Heart left ventricle (tissue), 16 donors: ENCODE data around the gene ZNF185. TPM values are rescaled to one million over a fixed set of nuclear protein-coding genes. Genes with fewer than 3 reads are reported as not detected.
A peak's percentile ranks its signal among the peaks of the same experiment; 100 is the strongest.

ENCODE experiments used
- ATAC-seq, 4 donors: fragments of 200-7000 bp; cut with Tn5 transposase; one replicate each; pipeline ENCODE4 v1.9.1; 2020 to 2022; ENCODE audit warnings: moderate library complexity in 4 of 4, mild to moderate bottlenecking in 3 of 4, moderate number of reproducible peaks in 1 of 4
- DNase-seq, 5 donors: peaks; one replicate each; pipeline ENCODE4 v3.0.0-alpha.2; 2020
- H3K27ac ChIP-seq, 12 donors: fragments of 200-600 bp; sonication (generic) in 4 of 12; one replicate each; pipeline versions ENCODE4 v1.5.0 to v1.8.0; 2016 to 2022; ENCODE audit warnings: mild to moderate bottlenecking in 2 of 12
- H3K27me3 ChIP-seq, 9 donors: fragments of 200-600 bp; sonication (generic) in 2 of 9; one replicate each; pipeline versions ENCODE4 v1.5.1 to v1.8.0; 2016 to 2022; ENCODE audit warnings: mild to moderate bottlenecking in 3 of 9
- H3K36me3 ChIP-seq, 9 donors: fragments of 200-600 bp; sonication (generic) in 2 of 9; one replicate each; pipeline versions ENCODE4 v1.5.0 to v1.8.0; 2018 to 2022; ENCODE audit warnings: mild to moderate bottlenecking in 2 of 9
- H3K4me1 ChIP-seq, 12 donors: fragments of 200-600 bp; sonication (generic) in 4 of 12; one replicate each; pipeline versions ENCODE4 v1.5.0 to v1.8.0; 2016 to 2022; ENCODE audit warnings: mild to moderate bottlenecking in 3 of 12
- H3K4me3 ChIP-seq, 12 donors: fragments of 200-600 bp; sonication (generic) in 4 of 12; one replicate each; pipeline versions ENCODE4 v1.5.0 to v1.8.0; 2017 to 2022; ENCODE audit warnings: mild to moderate bottlenecking in 9 of 12, moderate library complexity in 4 of 12
- H3K9me3 ChIP-seq, 12 donors: fragments of 200-600 bp; sonication (generic) in 4 of 12; one replicate each; pipeline versions ENCODE4 v1.5.0 to v1.8.0; 2016 to 2022; ENCODE audit warnings: mild to moderate bottlenecking in 1 of 12
- POLR2A ChIP-seq, 2 donors: fragments of 450-650 bp; IDR thresholded peaks; one replicate each; pipeline ENCODE4 v1.6.1; 2017; ENCODE audit warnings: antibody characterized with exemption in 2 of 2, mild to moderate bottlenecking in 2 of 2, moderate library complexity in 2 of 2
- WGBS, 4 donors: extraction: QIAGEN DNeasy Blood & Tissue Kit in 2 of 4; methylation state at CpG; one replicate each; pipeline versions ENCODE4 v1.1.5 to v1.1.7; 2013 to 2018; 5-methylcytosine and 5-hydroxymethylcytosine counted together
- intact Hi-C, 10 donors: fragments of 100-400 bp; cut with DNase I; formaldehyde crosslinking; loops; one replicate each; pipeline versions ENCODE4 v1.11.1 to v1.14.2; 2022
- polyA plus RNA-seq, 2 donors: library from polyadenylated mRNA; stranded (reverse); fragments of 200-250 nt; gene quantifications; one replicate each; pipeline ENCODE4 v1.2.3, GENCODE V29; 2013
- total RNA-seq, 9 donors: library from RNA; depleted of rRNA in 2 of 9; stranded (reverse); fragments of >200 nt in 2 of 9; fragmentation: NEBNext Ultra II Directional in 3 of 9; extraction: Animal tissue kit (Norgen Biotek cat#: 25700) in 3 of 9; gene quantifications; one replicate each; pipeline versions ENCODE4 v1.1.0 to v1.2.4, GENCODE V29; 2016 to 2023
- TF ChIP-seq, protein P1 (sequence below), 12 donors: fragments of 200-600 bp; sonication (generic) in 4 of 12; IDR thresholded peaks; one replicate each; pipeline versions ENCODE4 v1.5.0 to v1.8.0; 2018 to 2022; ENCODE audit warnings: antibody characterized with exemption in 12 of 12, mild to moderate bottlenecking in 5 of 12
- donor health status: ischemic (EF 13 %, LVEDD 7.1; RV severe dilation, severe dysfunction).
- donor health status: healthy with polysubstance abuse.
- donor health status: DM: no; HTN: yes; CAD: no.
- donor health status: DM: no; HTN: no; CAD: no.
- donor health status: ischemic (EF 25% LVEDD 6.9; RV normal size, moderate dysfunction).
- donor health status: ischemic (EF 25% LVEDD 5.7; RV mildly dilated, moderate dysfunction).
- donor health status: healthy.
- donor health status: DM: yes; HTN: yes; CAD: no.
- donor health status: ischemic (EF 35%, LVEDD 5.7; RV mildly dilated, moderate dysfunction).
- donor health status: nonischemic (EF 11% LVEDD 7.7; RV severe dilation, severe dysfunction).
- donor health status: DM: yes; HTN: yes; CAD: no.
- donor health status: PGD.
- donor health status: ischemic (EF 29% LVEDD 5.4; RV normal size, mild dysfunction).
- donor health status: nonischemic (EF 23%, LVEDD 6.1; RV moderate dilation, normal function).

ZNF185 gene
- total and polyA plus RNA-seq, 11 donors = 0.42 to 7.4 (median 1.8) TPM

DNA sequence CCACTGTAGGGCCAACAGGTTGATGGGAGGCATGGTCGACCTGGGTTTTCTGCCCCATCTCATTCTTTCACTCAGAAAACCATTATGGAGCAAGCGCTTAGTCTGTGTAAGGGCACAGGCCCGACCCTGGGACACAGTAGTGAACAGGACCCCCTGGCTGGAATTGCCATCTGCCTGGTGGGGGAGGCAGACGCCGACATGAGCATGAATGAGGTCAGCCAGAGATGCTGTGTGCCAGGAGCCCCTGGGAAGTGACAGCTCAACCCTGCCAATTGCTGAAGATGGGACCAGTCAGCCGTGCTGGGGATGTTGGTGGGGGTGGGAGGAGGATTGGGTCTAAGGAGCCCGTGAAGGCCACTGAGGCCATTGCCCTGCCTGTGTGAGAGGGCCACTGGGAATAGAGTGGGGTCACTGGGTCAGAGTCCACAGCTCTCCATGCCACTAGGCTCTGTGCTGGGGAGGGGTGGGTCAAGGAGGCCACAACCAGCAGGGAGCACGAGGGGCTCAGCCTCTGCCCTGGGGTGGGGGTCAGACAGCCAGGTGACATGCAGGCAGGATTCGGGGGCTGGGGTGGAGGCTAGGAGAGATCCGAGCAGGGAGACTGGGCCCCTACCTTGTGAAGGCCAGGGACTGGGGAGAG is 31.0 kb downstream of the ZNF185 start:
- Histone ChIP-seq H3K27me3 (peaks cover 0 to 17% (median 0%) of the 10 kb centered on the region in 9 donors), H3K4me3 (no peak overlapping the region), H3K4me1 (no peaks in the 10 kb centered on the region), H3K36me3 (no peaks in the 10 kb centered on the region), H3K9me3 (no peaks in the 10 kb centered on the region), H3K27ac (no peak overlapping the region)
- no peak for TF ChIP-seq POLR2A (IDR thresholded peaks at IDR 0.05)
- TF ChIP-seq, protein P1, sequence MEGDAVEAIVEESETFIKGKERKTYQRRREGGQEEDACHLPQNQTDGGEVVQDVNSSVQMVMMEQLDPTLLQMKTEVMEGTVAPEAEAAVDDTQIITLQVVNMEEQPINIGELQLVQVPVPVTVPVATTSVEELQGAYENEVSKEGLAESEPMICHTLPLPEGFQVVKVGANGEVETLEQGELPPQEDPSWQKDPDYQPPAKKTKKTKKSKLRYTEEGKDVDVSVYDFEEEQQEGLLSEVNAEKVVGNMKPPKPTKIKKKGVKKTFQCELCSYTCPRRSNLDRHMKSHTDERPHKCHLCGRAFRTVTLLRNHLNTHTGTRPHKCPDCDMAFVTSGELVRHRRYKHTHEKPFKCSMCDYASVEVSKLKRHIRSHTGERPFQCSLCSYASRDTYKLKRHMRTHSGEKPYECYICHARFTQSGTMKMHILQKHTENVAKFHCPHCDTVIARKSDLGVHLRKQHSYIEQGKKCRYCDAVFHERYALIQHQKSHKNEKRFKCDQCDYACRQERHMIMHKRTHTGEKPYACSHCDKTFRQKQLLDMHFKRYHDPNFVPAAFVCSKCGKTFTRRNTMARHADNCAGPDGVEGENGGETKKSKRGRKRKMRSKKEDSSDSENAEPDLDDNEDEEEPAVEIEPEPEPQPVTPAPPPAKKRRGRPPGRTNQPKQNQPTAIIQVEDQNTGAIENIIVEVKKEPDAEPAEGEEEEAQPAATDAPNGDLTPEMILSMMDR (IDR thresholded peaks at IDR 0.05) = no peak
- ATAC-seq (no peak), DNase-seq (peak in 1 of 5 donors; percentile 1)
- intact Hi-C loops = no loop called here
- WGBS, 4 donors = 72 to 89% (median 82%) methylated on average over 7 to 10 of the region's 10 CpGs

DNA sequence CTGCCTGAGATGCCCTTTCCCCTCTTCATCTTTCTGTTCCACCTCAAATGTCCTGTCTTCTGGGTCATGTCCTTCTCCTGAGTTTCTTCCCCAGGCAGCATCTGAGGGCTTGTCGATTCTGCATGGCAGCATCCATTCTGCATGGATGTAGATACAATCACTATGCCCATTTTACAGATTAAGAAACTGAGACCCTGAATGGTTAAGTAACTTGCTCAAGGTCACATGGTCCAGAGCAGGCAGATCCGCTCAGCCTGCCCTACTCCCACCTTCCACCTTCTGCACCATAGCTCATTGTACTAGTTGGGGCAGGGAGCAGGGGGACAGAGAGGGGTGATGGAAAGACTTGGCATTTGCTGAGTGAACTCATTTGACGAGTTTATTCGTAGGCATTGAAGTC is 32.0 kb downstream of the ZNF185 start:
- H3K4me3 ChIP-seq = no peak overlapping the region
- no peak overlapping the region for H3K27ac ChIP-seq
- no peak for DNase-seq
- no peaks in the 10 kb centered on the region for H3K9me3 ChIP-seq
- no peaks in the 10 kb centered on the region for H3K36me3 ChIP-seq
- 69 to 90% (median 79%) methylated on average over 4 of the region's 4 CpGs for WGBS, 4 donors
- no peaks in the 10 kb centered on the region for H3K4me1 ChIP-seq
- ATAC-seq = no peak
- H3K27me3 ChIP-seq = peaks cover 0 to 20% (median 0%) of the 10 kb centered on the region in 9 donors
- intact Hi-C loops = no loop called here
- no peak for TF ChIP-seq POLR2A (IDR thresholded peaks at IDR 0.05)
- TF ChIP-seq, protein P1 (IDR thresholded peaks at IDR 0.05) = no peak

DNA sequence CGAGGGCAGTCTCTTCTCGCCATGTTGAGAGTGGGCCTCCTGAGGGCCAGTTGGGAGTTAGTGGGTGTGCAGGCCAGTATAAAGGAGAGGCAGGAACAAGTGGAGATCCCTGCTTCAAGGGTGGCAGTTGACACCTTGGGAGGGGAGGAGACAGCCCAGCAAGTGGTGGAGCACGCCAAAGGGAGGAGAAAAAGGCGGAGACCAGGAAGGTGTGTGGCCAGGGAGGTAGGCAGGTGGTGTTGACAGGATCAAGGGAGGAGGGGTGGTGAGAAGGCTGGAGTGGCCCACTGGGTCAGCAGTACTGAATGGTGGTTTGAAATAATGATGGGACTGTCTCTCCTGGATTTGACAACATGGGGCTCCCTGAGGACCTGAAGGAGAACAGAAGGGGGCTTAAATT is 32.6 kb downstream of the ZNF185 start:
- intact Hi-C loops = no loop called here
- H3K9me3 ChIP-seq = no peaks in the 10 kb centered on the region
- no peaks in the 10 kb centered on the region for H3K4me1 ChIP-seq
- DNase-seq (peak in 1 of 5 donors; percentile 6), ATAC-seq (no peak)
- no peak overlapping the region for H3K27ac ChIP-seq
- TF ChIP-seq, protein P1 (IDR thresholded peaks at IDR 0.05) = no peak
- TF ChIP-seq POLR2A (IDR thresholded peaks at IDR 0.05) = no peak
- H3K27me3 ChIP-seq = peaks cover 0 to 21% (median 0%) of the 10 kb centered on the region in 9 donors
- H3K4me3 ChIP-seq = no peak overlapping the region
- H3K36me3 ChIP-seq = no peaks in the 10 kb centered on the region
- whole genome bisulfite sequencing, 4 donors = 70 to 95% (median 87%) methylated on average over 4 of the region's 4 CpGs

DNA sequence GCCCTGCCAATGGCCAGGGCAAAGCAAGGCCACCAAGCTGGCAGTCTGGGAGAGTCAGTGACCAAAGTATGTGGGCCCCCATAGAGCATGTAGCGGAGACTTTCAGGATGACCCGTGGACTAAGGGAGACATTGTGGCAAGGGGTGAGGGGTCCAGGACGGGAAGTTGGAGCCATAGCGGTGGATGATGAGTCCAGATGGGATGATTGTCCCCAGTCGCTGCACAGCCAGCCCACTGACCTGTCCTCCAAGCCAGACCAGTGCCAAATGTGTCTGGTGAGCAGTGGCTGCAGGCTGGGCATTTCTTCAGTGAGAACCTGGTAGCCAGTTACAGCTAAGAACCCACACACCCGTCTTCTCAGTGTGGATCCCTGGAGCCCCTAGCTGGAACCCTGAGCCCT is 34.3 kb downstream of the ZNF185 start:
- intact Hi-C loops = no loop called here
- Histone ChIP-seq H3K27me3 (peaks cover 0 to 24% (median 0%) of the 10 kb centered on the region in 9 donors), H3K4me1 (no peaks in the 10 kb centered on the region), H3K27ac (no peak overlapping the region), H3K9me3 (no peaks in the 10 kb centered on the region), H3K4me3 (no peak overlapping the region), H3K36me3 (no peaks in the 10 kb centered on the region)
- ATAC-seq (no peak), DNase-seq (peak in 1 of 5 donors; percentile 4)
- TF ChIP-seq POLR2A (IDR thresholded peaks at IDR 0.05) = no peak
- 81 to 94% (median 90%) methylated on average over 6 of the region's 6 CpGs for WGBS, 4 donors
